ENCODE results near the gene RAB3A.
"Not testable (repeated sequence)": the region's sequence is repeated elsewhere in the genome, so short reads cannot be mapped to it uniquely, and the experiment has no call there.

The RAB3A gene

GRCh38 chr19:18167011-18167410, 36.8 kb downstream of the RAB3A start:
- H3K4me3 ChIP-seq (ENCODE audit: low read depth, low read length) = no peak overlapping the region
- TF ChIP-seq CTCF (IDR thresholded peaks at IDR 0.05; ENCODE audit: low read depth, low read length) = no peak

DNA sequence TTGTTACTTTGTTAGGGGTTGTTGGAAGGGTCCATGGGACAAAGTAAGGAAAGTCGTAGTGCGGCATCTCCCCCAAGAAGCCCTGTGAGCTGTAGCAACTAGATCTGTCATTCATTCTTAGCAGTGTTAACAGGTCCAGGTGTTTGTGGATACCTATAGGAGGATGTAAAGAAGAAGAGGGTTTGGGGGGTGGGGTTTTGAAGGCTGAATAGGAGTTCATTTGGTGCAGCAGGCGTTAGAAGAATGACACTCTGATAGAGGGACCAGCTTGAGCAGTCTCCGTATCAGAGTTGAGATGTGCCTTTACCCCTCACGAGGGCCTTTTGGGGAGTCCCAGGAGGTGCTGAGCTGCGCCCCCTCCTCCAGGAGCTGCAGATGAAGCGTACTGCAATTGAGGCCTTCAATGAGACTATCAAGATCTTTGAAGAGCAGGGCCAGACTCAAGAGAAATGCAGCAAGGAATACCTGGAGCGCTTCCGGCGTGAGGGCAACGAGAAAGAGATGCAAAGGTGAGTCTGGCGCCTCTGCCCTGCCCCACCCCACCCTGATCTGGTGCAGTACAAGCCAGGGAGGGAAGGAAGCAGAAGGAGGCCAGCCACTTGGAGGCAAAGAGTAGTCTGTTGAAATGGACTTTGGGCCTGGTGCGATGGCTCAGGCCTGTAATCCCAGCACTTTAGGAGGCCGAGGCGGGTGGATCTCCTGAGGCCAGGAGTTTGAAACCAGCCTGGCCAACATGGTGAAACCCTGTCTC, 37.9 kb downstream of the RAB3A start:
- TF ChIP-seq CTCF (IDR thresholded peaks at IDR 0.05; ENCODE audit: low read depth, low read length) = no peak
- no peak overlapping the region for H3K4me3 ChIP-seq (ENCODE audit: low read depth, low read length)

- no peak for TF ChIP-seq CTCF (IDR thresholded peaks at IDR 0.05; ENCODE audit: low read depth, low read length)
- no peak overlapping the region for H3K4me3 ChIP-seq (ENCODE audit: low read depth, low read length)
Measured at GRCh38 chr19:18164072-18164471, 39.8 kb downstream of the RAB3A start.

GRCh38 chr19:18161636-18162002, 42.2 kb downstream of the RAB3A start:
- no peak overlapping the region for H3K4me3 ChIP-seq (ENCODE audit: low read depth, low read length)
- TF ChIP-seq CTCF (IDR thresholded peaks at IDR 0.05; ENCODE audit: low read depth, low read length) = no peak

DNA sequence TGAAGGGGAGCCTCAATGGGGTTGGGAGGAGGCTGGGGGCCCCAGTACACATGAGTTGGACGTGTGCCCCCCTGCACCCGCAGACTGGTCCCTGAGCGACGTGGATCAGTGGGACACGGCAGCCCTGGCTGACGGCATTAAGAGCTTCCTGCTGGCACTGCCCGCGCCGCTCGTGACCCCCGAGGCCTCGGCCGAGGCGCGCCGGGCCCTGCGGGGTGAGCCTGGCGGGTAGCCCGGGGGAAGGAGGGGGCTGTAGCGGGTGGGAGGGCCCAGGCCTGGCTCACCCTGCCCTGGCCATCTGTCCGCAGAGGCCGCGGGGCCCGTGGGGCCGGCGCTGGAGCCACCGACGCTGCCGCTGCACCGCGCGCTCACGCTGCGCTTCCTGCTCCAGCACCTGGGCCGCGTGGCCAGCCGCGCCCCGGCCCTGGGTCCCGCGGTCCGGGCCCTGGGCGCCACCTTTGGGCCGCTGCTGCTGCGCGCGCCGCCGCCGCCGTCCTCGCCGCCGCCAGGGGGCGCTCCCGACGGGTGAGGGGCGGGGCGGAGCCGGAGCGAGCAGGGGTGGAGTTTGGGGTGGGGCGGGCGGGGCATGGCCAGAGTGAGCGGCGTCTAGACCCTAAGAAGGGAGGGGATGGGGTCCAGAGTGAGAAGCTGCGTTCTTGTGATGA, 42.7 kb downstream of the RAB3A start:
- TF ChIP-seq CTCF (IDR thresholded peaks at IDR 0.05; ENCODE audit: low read depth, low read length) = no peak
- no peak overlapping the region for H3K4me3 ChIP-seq (ENCODE audit: low read depth, low read length)

- TF ChIP-seq CTCF (IDR thresholded peaks at IDR 0.05; ENCODE audit: low read depth, low read length) = no peak
- no peak overlapping the region for H3K4me3 ChIP-seq (ENCODE audit: low read depth, low read length)
Measured at GRCh38 chr19:18160493-18160970, 43.3 kb downstream of the RAB3A start.

GRCh38 chr19:18159810-18160209, 44.0 kb downstream of the RAB3A start:
- TF ChIP-seq CTCF (IDR thresholded peaks at IDR 0.05; ENCODE audit: low read depth, low read length) = no peak
- no peak overlapping the region for H3K4me3 ChIP-seq (ENCODE audit: low read depth, low read length)

GRCh38 chr19:18159059-18159616, 44.7 kb downstream of the RAB3A start:
- H3K4me3 ChIP-seq (ENCODE audit: low read depth, low read length) = not testable (repeated sequence)

Measured in WI38 (cell line).